ENCODE measurements around the gene GATB.

GRCh38 chr4:151806511-151806927, 45.7 kb upstream of the GATB start:
- TF ChIP-seq CTCF (IDR thresholded peaks at IDR 0.05): no peak
- TF ChIP-seq POLR2A (IDR thresholded peaks at IDR 0.05): no peak

All from adrenal gland (tissue), 5 donors.